Forelimb muscle (tissue), 1 donor: Measurements from ENCODE around the gene MINK1. TPM values are rescaled to one million over a fixed set of nuclear protein-coding genes. Genes with fewer than 3 reads are reported as not detected.
"Not testable (repeated sequence)": the region's sequence is repeated elsewhere in the genome, so short reads cannot be mapped to it uniquely, and the experiment has no call there.

Experiments
- DNase-seq: peaks from one replicate; pipeline ENCODE4 v3.0.0-alpha.2; 2013; ENCODE audit warnings: low read depth
- polyA plus RNA-seq: library from polyadenylated mRNA; unstranded; fragments of 120-200 nt; gene quantifications from one replicate; pipeline ENCODE4 v1.2.1, GENCODE V29; 2013; ENCODE audit not compliant: insufficient read length

The MINK1 gene
- polyA plus RNA-seq, 1 donor, result 25.4 TPM

- no peak for DNase-seq
Observed at GRCh38 chr17:4898927-4899326, 65.8 kb downstream of the MINK1 start.

GRCh38 chr17:4899341-4900230, 66.4 kb downstream of the MINK1 start, which contains the start of gene C17orf107:
Gene C17orf107 (plus strand): TSS chr17:4899536. CDS start chr17:4899763, 227 bp downstream.
- peak; percentile 47 for DNase-seq

GRCh38 chr17:4900231-4901107, 67.3 kb downstream of the MINK1 start:
- DNase-seq, result no peak

DNA sequence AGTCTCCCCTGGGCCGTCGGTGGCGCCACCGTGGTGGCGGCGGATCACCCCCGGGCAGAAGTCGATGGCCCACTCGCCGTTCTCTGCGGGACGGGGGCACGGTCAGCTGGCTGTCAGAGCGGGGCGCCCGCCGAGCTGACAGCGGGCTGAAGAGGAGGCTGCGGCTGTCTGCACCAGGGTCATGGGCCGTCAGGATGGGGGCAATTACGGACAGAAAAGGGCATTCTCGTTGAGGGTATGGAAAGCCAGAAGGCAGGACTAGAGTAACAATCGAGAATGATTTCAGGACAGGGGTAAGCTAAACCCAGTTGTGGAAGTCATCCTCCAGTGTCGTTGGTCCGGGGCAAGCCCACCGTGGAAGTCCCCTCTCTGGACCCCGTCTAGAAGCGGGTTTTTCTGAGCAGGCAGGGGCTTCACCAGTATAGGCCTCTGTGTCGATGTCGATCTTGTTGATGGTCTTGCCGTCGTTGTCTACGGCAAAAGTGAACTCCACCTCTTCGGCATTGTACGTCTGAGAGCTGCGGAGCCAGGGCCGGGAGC, 68.0 kb downstream of the MINK1 start:
- no peak for DNase-seq

DNA sequence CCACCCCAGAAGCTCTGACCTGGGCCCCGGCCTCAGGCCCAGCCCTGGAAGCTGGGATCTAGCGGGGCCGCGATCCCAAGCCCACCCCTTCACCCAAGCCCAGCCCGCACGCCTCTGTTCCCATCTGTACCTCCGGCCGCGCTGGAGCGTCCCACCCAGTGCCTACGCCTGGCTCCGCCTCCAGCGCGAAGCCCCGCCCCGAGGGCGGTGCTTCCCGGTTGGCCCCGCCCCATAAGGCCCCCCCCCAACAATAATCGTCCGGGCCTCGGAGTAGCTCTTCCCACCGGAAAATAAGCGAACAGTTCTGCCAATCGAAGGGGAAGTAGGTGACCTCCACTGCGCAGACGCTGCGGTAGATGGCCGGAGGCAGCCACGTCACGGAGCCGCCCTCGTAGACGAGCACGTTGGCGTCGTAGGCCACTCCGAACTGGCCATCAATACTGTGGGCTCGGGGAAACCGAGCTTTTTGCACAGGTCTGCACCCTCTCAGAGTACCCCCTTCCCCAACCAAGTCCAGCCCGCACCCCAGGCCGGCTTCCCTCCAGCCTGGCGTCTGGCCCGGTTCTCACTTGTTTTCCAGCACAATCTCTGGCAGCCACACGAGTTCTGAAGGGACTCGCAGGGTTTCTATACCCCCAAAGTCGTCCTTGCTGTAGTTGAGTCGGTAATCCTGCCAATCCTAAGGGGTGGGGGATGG, 68.7 kb downstream of the MINK1 start:
- DNase-seq, result no peak

DNA sequence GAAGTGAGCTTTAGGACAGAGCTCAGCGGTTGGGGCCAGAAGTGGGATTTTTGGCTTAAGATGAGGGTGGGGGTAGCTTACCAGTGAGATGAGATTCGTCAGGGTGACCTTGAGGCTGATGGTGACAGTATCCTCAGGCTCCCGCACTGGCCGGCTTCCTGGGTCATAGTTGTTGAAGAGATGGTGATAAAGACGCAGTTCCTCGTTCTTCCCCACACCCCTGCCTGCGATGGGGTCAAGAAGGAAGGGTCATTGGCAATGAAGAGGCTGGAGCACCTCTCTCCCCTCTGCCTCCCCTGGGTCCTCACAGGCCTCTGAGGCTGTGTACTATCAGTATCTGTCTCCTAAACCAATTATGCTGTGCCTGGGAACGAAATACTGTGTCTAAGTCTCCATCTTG, 69.4 kb downstream of the MINK1 start:
- DNase-seq, result no peak

DNA sequence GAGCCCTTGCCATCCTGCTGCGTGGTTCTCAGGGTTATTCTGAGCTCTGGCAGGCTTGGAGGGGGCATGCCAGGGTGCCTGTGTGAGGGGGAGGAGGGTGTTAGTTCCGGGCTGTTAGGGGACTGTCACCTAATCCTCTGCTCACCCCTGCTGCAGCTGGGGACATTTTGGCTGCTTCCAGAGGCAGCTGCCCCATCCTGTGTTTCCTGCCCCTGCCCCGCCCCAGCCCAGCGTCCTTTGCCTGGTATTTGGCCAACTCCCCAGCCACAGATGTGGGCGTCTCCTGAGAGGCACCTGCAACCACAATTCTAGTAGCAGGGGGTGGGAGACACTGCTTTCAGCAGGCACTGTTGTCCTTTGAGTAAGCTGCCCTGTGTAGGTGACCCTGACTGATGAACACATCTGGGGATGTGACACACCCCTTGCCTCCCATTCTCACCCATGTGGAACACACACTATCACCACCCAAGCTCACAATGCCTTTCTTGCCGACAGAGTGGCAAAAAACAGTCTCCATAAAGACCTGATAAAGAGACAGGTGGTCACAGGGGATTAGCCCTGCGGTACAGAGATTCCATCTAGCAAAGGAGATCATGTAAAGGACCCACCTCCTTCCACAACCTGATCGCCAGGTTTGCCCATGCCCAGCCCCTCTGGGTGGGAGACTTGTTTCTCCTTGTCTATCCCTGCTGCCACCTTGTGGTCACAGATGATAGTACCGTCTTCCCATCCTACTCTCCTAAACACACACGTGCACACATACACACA, 70.1 kb downstream of the MINK1 start, which contains the start of gene CHRNE:
TSS of gene CHRNE (minus strand) at position 48 of the 768 bp plus-strand sequence. CDS start at position 13, 35 bp downstream.
- peak; percentile 62 for DNase-seq

GRCh38 chr17:4906642-4907041, 73.5 kb downstream of the MINK1 start:
- DNase-seq, result not testable (repeated sequence)

DNA sequence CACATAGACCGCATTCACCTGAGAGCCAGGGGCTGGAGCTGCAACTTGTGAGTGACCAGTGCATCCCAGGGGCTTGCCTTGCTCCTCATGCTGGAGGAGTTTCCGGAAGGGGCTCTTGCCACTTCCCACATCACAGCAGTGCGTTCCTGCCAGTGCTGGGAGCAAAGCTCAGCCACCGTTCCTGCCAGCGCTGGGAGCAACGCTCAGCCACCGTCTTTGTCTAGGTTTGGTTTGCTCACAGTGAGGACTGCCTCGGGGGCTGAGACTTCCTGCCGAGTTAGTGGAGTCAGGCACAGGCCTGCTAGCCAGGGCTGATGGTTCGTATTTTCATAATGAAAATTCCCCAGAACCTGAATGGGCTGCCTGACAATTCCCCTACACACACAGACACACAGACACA, 75.2 kb downstream of the MINK1 start:
- DNase-seq, result no peak

DNA sequence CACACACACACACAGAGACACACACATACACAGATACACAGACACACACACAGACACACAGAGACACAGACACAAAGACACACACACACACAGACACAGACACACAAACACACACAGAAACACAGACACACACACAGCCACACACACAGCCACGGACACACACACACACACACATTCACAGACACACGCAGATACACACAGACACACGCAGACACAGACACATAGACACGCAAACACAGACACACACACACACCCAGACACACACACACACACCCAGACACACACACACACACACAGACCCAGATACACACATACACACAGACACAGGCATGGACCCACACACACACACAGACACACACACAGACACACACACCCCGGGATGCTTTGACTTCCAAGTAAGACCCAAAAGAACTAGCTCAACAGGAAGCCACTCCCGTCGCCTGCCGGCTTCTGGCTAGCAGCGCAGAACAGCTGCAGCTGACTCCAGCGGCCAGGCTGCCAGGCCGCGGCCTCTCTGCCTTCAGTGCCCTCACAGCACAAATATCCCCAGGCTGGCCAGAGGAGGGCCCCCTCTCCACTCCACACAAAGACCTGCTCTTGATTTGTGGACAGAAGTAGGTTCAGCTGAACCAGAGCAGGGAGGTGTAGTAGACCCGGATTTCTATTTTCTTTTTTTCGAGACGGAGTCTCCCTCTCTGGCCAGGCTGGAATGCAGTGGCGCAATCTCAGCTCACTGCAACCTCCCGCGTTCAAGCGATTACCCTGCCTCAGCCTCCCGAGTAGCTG, 75.8 kb downstream of the MINK1 start:
- peak; percentile 76 for DNase-seq

DNA sequence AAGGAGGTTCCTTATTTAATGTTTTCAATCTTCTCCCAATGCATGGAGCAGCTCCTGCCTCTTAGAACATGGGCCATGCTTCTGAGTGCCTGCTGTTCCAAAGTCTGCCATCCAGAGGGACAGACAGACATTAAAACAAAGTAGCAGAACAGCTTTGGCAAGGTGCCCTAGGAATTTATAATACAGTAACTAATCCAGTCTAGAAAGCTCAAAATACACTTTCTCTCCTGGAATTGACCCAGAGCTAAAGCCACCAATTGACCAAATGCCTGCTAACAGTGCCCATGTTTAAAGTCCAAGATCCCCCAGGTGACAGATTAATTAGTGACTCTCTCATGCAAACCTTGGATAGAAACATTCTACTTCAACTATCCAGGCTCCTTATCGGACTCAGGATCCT, 80.9 kb downstream of the MINK1 start:
- no peak for DNase-seq

GRCh38 chr17:4914551-4914950, 81.4 kb downstream of the MINK1 start:
- DNase-seq, result not testable (repeated sequence)

DNA sequence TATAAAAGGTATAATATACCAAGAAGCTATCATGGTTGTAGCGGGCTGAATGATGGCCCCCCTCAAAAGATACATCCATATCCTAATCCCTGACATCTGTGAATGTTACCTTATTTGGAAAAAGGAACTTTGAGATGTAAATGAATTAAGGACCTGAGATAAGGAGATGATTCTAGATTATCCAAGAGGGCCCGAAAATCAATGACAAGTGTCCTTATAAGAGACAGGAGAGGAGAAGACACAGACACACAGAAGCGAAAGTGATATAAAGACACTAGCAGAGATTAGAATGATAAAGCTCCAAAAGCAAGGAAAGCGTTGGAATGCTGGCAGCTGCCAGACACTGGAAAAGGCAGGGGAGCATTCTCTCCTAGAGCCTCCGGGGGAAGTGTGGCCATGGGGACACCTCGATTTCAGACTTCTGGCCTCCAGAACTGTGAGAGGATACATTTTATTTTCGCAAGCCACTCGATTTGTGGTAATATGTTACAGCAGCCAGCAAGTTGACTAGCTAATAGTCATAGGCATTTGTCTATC, 86.4 kb downstream of the MINK1 start:
- no peak for DNase-seq

DNA sequence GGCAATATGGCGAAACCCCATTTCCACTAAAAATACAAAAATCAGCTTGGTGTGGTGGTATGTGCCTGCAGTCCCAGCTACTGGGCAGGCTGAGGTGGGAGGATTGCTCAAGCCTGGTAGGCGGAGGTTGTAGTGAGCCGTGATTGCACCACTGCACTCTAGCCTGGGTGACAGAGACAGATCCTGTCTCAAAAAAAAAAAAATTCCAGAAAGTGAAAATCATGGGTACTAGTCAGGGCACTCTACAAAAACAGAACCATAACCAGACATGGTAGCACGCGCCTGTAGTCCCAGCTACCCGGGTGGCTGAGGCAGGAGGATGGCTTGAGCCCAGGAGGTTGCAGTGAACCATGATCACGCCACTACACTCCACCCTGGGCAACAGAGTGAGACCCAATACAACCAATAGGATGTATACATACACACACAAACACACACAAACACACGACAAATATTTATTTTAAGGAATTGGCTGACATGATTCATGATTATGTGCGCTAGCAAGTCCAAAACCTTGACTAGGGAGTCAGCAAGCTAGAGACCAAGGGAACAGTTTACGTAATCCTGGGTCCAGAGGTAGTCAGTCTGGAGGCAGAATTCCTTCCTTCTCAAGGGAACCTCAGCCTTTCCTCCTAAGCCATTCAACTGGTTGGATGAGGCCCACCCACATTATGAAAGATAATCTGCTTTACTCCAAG, 87.4 kb downstream of the MINK1 start:
- DNase-seq, result no peak

DNA sequence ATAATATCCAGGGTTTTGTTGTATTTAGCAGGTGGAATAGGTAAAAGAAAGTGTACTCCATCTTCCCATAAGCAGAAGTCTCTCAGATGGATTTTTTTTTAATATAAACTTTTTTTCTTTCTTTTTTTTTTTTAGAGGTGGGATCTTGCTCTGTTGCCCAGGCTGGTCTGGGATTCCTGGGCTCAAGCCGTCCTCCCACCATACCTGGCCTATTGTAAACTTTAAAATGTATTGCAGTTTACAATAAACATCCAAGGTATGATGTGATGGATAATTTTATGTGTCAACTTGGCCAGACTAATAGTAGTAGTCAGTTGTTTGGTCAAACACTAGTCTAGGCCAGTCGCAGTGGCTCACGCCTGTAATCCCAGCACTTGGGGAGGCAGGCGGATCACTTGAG, 88.2 kb downstream of the MINK1 start:
- DNase-seq, result no peak

DNA sequence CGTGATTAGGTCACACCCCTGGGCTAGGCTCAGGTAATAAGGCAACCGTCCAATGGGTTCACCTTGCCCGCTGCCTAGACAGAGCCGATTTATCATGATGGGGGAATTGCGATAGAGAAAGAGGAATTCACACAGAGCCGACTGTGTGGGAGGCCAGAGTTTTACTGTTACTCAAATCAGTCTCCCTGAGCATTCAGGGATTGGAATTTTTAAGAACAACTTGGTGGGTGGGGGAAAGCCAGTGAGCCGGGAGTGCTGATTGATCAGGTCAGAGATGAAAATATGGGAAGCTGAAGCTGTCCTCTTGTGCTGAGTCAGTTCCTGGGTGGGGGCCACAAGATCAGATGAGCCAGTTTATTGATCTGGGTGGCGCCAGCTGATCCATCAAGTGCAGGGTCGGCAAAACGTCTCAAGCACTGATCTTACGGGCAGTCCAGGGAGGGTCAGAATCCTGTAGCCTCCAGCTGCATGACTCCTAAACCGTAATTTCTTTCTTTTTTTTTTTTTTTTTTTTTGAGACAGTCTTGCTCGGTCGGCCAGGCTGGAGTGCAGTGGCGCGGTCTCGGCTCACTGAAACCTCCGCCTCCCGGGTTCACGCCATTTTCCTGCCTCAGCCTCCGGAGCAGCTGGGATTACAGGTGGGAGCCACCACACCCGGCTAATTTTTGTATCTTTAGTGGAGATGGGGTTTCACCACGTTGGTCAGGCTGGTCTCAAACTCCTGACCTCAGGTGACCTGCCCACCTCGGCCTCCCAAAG, 93.6 kb downstream of the MINK1 start:
- DNase-seq, result not testable (repeated sequence)

- no peak for DNase-seq
Observed at GRCh38 chr17:4928881-4929280, 95.7 kb downstream of the MINK1 start.

DNA sequence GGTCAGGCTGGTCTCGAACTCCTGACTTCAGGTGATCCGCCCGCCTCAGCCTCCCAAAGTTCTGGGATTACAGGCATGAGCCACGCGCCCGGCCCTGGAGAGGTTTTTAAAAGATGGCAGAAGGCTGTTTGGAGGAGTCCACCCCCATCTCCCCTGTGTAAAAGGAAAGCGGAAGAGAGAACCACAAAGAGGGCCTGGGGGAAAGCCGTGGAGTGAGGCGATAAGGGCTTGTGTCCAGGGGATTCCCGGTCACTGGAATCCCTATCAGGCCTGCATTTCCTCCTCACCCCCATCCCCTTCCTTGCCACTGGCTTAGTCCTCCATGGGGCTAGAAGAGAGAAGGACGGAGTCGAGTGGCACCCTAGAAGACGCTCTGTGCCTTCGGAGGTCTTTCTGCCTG, 98.8 kb downstream of the MINK1 start, which contains the start of gene GP1BA:
TSS of gene GP1BA (plus strand) at position 315 of the 400 bp plus-strand sequence. CDS start 328 bp downstream, outside the sequence.
- no peak for DNase-seq
